ENCODE measurements around the gene USP16. TPM values are rescaled to one million over a fixed set of nuclear protein-coding genes. Genes with fewer than 3 reads are reported as not detected.
"Not testable (repeated sequence)": the region's sequence is repeated elsewhere in the genome, so short reads cannot be mapped to it uniquely, and the experiment has no call there.

USP16 gene
- 50.6 TPM for total RNA-seq
- 45.3 TPM for polyA plus RNA-seq
- long read RNA-seq, donor 1, result 0 reads
- long read RNA-seq, donor 2, partial matches to known transcripts, result 738 of 774 reads
- long read RNA-seq, donor 2, other reads (novel, unspliced or antisense), result 30 of 774 reads
- long read RNA-seq, donor 3, partial matches to known transcripts, result 6 of 8 reads
- long read RNA-seq, donor 3, other reads (novel, unspliced or antisense), result 0 of 8 reads
- long read RNA-seq, donor 4, partial matches to known transcripts, result 0 of 1 reads
- long read RNA-seq, donor 4, other reads (novel, unspliced or antisense), result 0 of 1 reads
- long read RNA-seq, donor 5, partial matches to known transcripts, result 7 of 12 reads
- long read RNA-seq, donor 5, other reads (novel, unspliced or antisense), result 0 of 12 reads
- long read RNA-seq, donor 6, partial matches to known transcripts, result 0 of 4 reads
- long read RNA-seq, donor 6, other reads (novel, unspliced or antisense), result 0 of 4 reads
- long read RNA-seq, donor 7, transcript USP16-204 (18 exons, 2,963 nt), result major isoform, 5 of 14 reads
- long read RNA-seq, donor 7, partial matches to known transcripts, result 6 of 14 reads
- long read RNA-seq, donor 7, other reads (novel, unspliced or antisense), result 0 of 14 reads
- long read RNA-seq, donor 8, partial matches to known transcripts, result 0 of 3 reads
- long read RNA-seq, donor 8, other reads (novel, unspliced or antisense), result 0 of 3 reads
- long read RNA-seq, donor 9, partial matches to known transcripts, result 0 of 4 reads
- long read RNA-seq, donor 9, other reads (novel, unspliced or antisense), result 0 of 4 reads
- long read RNA-seq, donor 10, result 0 reads

DNA sequence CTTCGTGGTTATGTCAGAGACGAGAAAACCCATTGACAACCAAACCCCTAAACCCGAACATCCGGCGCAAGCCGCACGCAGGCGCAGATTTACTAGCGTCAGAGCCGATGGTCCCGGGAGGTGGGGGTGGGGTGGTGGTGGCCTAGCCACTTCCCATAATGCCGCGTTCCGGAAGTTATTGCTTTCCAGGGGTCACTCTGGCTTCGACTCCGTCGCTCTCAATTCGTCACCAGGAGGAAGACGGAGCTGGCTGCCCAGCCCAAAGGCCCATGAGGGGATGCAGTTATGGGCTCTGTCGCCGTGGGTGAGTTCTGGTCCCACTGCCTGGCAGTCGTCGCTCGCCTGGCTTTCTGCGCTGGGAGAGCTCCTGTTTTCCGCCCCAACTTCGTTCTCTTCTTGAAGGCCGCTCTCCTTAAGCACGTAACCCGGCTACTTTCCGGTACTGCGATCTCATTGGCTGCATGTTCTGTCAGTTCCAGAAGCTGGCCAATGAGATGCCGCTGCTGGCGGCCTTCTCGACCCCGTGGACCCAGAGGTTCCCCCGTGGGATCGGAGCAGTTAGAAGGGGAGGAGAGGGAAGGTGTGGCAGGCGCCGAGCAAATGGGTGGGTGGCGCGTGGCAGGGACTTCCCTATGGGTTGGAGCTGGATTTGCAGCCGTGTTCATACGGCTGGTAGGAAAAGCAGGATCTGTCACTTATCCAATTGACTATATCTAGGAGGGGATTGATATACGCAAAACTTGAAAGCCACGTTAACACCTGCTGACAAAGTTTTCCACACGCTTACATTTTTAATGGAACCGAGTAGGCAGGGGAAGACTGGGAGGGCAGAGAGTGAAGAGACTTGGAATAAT, at the start of gene USP16:
Gene USP16, plus strand, starts transcription at position 195 of the 854 bp plus-strand sequence. CDS start 3,246 bp downstream, outside the sequence.
- Histone ChIP-seq H3K27me3 (ENCODE audit: control insufficient read depth in 2 of 2, insufficient read depth in 1 of 2, low read length in 1 of 2) (no peaks in the 10 kb centered on the region), H3K9me3 (ENCODE audit: control insufficient read depth in 2 of 2, insufficient read depth in 1 of 2, low read length in 1 of 2) (peaks cover 0 to 3% of the 10 kb centered on the region in 2 donors), H3K4me1 (ENCODE audit: control insufficient read depth in 2 of 2, insufficient read depth in 2 of 2, low read length in 2 of 2) (peaks cover 7 to 20% of the 10 kb centered on the region in 2 donors), H3K27ac (ENCODE audit: low read depth in 1 of 2, low read length in 1 of 2) (peak within 1 kb of the TSS; percentile 97 to 100), H3K4me3 (ENCODE audit: low read length in 2 of 2) (peak within 1 kb of the TSS; percentile 76 to 77), H3K36me3 (ENCODE audit: control insufficient read depth in 2 of 2, insufficient read depth in 2 of 2, low read length in 1 of 2) (peaks cover 4 to 6% of the 10 kb centered on the region in 2 donors)
- peak; percentile 97 to 100 (median 98) for DNase-seq (ENCODE audit: low read depth in 6 of 9, low spot score in 9 of 9)
- under 1% methylated on average over 48 of the region's 48 CpGs for WGBS

DNA sequence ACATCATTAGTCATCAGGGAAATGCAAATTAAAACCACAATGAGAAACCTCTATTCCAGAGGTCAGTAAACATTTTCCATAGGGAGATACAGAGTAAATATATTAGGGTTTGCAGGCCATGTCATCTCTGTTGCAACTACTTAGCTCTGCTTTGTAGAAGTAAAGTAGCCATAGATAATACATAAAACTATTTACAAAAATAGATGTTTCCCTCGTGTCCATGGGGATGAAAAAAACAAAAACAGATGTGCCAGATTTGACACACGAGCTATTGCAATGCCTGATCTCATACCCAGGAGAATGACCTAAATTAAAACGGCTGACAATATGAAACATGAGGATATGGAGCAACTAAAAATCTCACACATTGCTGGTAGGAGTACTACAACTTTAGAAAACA, 49.1 kb upstream of the USP16 start:
- Histone ChIP-seq H3K9me3 (ENCODE audit: control insufficient read depth in 2 of 2, insufficient read depth in 1 of 2, low read length in 1 of 2) (no peaks in the 10 kb centered on the region), H3K27ac (ENCODE audit: low read depth in 1 of 2, low read length in 1 of 2) (no peak overlapping the region), H3K27me3 (ENCODE audit: control insufficient read depth in 2 of 2, insufficient read depth in 1 of 2, low read length in 1 of 2) (no peaks in the 10 kb centered on the region), H3K4me1 (ENCODE audit: control insufficient read depth in 2 of 2, insufficient read depth in 2 of 2, low read length in 2 of 2) (no peaks in the 10 kb centered on the region), H3K36me3 (ENCODE audit: control insufficient read depth in 2 of 2, insufficient read depth in 2 of 2, low read length in 1 of 2) (peaks cover 19 to 42% of the 10 kb centered on the region in 2 donors), H3K4me3 (ENCODE audit: low read length in 2 of 2) (no peak overlapping the region)
- WGBS, result 96% methylated on average over 3 of the region's 3 CpGs
- DNase-seq (ENCODE audit: low read depth in 6 of 9, low spot score in 9 of 9), result no peak

DNA sequence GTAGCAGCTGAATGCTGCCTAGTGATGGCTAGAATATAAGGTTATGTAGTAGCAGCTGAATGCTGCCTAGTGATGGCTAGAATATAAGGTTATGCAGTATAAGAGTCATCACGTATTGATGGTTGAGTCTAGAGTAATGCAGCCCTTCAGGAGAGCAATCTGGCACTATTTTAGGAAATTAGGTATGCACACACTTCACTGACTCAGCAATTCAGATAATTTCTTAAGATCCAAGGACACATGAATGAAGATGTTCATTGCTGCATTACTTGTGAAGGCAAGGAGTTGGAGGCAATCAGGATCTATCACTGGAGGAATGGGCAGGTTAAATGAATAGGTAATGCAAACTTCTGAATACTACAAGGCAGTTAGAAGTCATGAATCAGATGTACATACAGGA, 45.4 kb upstream of the USP16 start:
- 100% methylated on average over 1 of the region's 1 CpG for WGBS
- no peak overlapping the region for H3K4me3 ChIP-seq (ENCODE audit: low read length in 2 of 2)
- no peaks in the 10 kb centered on the region for H3K27me3 ChIP-seq (ENCODE audit: control insufficient read depth in 2 of 2, insufficient read depth in 1 of 2, low read length in 1 of 2)
- peaks cover 34 to 61% of the 10 kb centered on the region in 2 donors for H3K36me3 ChIP-seq (ENCODE audit: control insufficient read depth in 2 of 2, insufficient read depth in 2 of 2, low read length in 1 of 2)
- no peaks in the 10 kb centered on the region for H3K9me3 ChIP-seq (ENCODE audit: control insufficient read depth in 2 of 2, insufficient read depth in 1 of 2, low read length in 1 of 2)
- H3K27ac ChIP-seq (ENCODE audit: low read depth in 1 of 2, low read length in 1 of 2), result no peak overlapping the region
- no peaks in the 10 kb centered on the region for H3K4me1 ChIP-seq (ENCODE audit: control insufficient read depth in 2 of 2, insufficient read depth in 2 of 2, low read length in 2 of 2)
- no peak for DNase-seq (ENCODE audit: low read depth in 6 of 9, low spot score in 9 of 9)

DNA sequence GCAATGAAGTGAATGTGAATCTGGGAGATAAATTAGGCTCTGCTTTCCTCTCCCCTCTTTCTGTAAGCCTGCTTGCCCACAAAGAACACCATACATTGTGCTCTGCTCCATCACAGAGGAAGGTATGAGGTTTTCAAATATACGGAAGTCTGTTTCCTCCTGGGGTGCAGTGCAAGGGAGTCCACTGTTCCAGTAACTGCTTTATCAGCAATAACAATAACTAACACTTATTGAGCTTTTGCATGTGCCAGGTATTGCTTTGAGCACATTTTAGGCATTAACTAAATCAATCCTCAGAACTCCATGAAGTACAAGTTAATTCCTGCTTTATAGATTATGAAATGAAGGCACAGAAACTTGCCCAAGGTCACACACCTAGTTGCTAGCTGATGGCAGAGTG, 41.8 kb upstream of the USP16 start:
- Histone ChIP-seq H3K36me3 (ENCODE audit: control insufficient read depth in 2 of 2, insufficient read depth in 2 of 2, low read length in 1 of 2) (peaks cover 30 to 51% of the 10 kb centered on the region in 2 donors), H3K4me3 (ENCODE audit: low read length in 2 of 2) (no peak overlapping the region), H3K27me3 (ENCODE audit: control insufficient read depth in 2 of 2, insufficient read depth in 1 of 2, low read length in 1 of 2) (no peaks in the 10 kb centered on the region)

DNA sequence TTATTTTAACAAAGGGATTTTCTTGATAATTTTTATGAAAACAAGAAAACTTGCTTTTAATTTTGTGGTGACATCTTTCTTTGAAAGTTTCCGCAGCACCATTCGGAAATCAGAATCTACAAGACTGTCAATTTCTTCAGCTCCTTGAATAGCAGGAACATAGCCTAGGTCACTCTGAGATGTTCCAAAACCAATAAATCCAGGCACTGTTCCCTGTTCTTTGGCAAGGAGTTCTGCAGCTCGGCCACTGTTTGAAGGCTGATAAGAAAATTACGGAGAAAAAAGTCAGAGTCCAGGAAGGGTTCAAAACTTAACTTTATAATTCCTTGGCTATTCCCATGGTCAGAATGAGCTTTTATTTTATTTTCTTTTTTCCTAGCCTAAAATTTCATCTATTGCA, 37.8 kb upstream of the USP16 start:
- no peak for DNase-seq (ENCODE audit: low read depth in 6 of 9, low spot score in 9 of 9)
- Histone ChIP-seq H3K27me3 (ENCODE audit: control insufficient read depth in 2 of 2, insufficient read depth in 1 of 2, low read length in 1 of 2) (no peaks in the 10 kb centered on the region), H3K9me3 (ENCODE audit: control insufficient read depth in 2 of 2, insufficient read depth in 1 of 2, low read length in 1 of 2) (no peaks in the 10 kb centered on the region), H3K36me3 (ENCODE audit: control insufficient read depth in 2 of 2, insufficient read depth in 2 of 2, low read length in 1 of 2) (peaks cover 21 to 37% of the 10 kb centered on the region in 2 donors), H3K27ac (ENCODE audit: low read depth in 1 of 2, low read length in 1 of 2) (no peak overlapping the region), H3K4me1 (ENCODE audit: control insufficient read depth in 2 of 2, insufficient read depth in 2 of 2, low read length in 2 of 2) (peaks cover 0 to 5% of the 10 kb centered on the region in 2 donors), H3K4me3 (ENCODE audit: low read length in 2 of 2) (no peak overlapping the region)
- 98% methylated on average over 4 of the region's 4 CpGs for WGBS

More for the DNA sequence above, 41.8 kb upstream of the USP16 start:
- Histone ChIP-seq H3K27ac (ENCODE audit: low read depth in 1 of 2, low read length in 1 of 2) (no peak overlapping the region), H3K4me1 (ENCODE audit: control insufficient read depth in 2 of 2, insufficient read depth in 2 of 2, low read length in 2 of 2) (no peaks in the 10 kb centered on the region), H3K9me3 (ENCODE audit: control insufficient read depth in 2 of 2, insufficient read depth in 1 of 2, low read length in 1 of 2) (no peaks in the 10 kb centered on the region)
- WGBS, result 88% methylated on average over 1 of the region's 1 CpG
- DNase-seq (ENCODE audit: low read depth in 6 of 9, low spot score in 9 of 9), result no peak

DNA sequence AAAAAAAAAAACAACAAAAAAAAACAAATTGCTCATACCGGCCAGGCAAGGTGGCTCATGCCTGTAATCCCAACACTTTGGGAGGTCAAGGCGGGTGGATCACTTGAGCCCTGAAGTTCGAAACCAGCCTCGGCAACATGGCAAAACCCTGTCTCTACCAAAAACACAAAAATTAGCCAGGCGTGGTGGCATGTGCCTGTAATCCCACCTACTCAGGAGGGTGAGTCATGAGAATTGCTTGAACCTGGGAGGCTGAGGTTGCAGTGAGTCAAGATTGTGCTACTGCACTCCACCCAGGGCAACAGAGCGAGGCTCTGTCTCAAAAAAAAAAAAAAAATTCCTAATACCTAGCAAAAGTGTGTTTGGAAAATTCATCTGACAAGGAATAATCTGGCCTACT, 36.3 kb upstream of the USP16 start:
- not testable (repeated sequence) for H3K27ac ChIP-seq (ENCODE audit: low read depth in 1 of 2, low read length in 1 of 2); DNase-seq (ENCODE audit: low read depth in 6 of 9, low spot score in 9 of 9); H3K9me3 ChIP-seq (ENCODE audit: control insufficient read depth in 2 of 2, insufficient read depth in 1 of 2, low read length in 1 of 2); H3K4me1 ChIP-seq (ENCODE audit: control insufficient read depth in 2 of 2, insufficient read depth in 2 of 2, low read length in 2 of 2); H3K4me3 ChIP-seq (ENCODE audit: low read length in 2 of 2); H3K27me3 ChIP-seq (ENCODE audit: control insufficient read depth in 2 of 2, insufficient read depth in 1 of 2, low read length in 1 of 2)
- WGBS, result 98% methylated on average over 6 of the region's 6 CpGs
- H3K36me3 ChIP-seq (ENCODE audit: control insufficient read depth in 2 of 2, insufficient read depth in 2 of 2, low read length in 1 of 2), result peaks cover 8 to 23% of the 10 kb centered on the region in 2 donors

DNA sequence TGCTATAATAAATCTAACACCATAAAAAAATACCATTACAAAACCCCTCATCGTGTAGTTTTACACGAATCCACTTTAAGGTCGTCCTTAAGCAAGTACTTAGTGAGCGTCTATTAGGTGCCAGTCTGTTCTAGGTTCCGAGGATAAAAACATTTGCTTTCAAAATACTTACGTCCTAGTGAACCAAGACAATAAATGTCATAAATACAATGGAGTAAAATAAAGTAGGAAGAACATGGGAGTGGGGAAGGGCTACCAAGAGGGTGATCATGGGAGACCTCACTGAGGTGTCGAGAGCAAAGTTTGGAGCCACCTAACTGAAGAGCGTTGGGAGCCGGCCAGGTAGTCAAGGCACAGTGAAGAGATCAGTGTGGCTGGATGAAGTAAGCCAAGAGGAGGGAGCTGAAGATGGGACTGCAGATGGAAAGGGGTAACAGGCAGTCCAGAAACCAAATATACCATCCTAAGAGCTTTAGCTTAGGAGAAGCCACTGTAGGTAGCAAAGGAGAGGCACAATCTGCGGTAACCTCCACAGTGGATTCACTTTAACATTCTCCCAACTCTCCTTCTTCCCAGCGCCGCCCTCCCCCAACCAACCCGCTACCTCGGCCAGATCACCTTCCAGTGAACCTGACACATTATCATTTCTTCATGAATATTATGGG, 32.5 kb upstream of the USP16 start:
- peak in 3 of 9 donors; percentile 3 to 17 (median 7) for DNase-seq (ENCODE audit: low read depth in 6 of 9, low spot score in 9 of 9)
- H3K4me1 ChIP-seq (ENCODE audit: control insufficient read depth in 2 of 2, insufficient read depth in 2 of 2, low read length in 2 of 2), result peaks cover 4 to 8% of the 10 kb centered on the region in 2 donors
- 6% methylated on average over 14 of the region's 14 CpGs for WGBS

DNA sequence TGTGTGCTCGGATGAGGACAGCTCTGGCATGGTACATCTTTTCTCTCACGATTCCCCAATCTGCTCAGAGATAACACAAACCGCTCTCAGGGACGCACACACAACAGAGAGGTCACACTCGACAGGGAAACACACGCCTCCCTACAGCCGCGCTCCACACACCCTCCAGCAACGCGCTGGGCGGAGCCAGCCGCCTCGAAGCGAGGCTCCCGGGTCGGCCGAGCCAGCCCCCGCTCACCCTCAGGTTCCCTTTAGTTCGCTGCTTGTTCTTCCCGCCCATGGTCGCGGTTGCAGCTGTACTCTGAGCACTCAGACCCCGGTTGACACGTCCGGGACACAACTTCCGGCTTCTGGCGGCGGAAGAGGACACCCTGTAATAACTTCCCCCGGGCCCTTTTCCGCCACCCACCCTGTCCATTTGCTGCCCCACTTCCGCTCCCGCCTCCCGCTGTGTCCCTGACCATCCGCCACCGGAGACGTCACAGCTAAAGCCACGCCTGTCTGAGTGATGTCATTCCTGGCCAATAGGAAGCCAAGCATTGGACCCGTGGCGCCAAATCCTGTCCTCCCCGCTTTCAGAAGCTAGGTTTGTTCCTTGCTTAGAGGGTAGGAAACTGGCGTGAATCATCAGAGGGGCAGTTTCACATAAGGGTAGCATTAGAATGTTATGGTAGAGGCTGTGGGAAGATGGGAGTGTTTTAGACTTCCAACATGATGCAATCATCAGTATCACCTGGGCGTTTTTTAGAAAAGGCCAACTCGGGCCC, 31.8 kb upstream of the USP16 start, which contains the start of gene LTN1:
Gene LTN1, minus strand, starts transcription at position 352 of the 767 bp plus-strand sequence. Its CDS starts 72 bp downstream, at position 280.
- Histone ChIP-seq H3K4me3 (ENCODE audit: low read length in 2 of 2) (peak within 1 kb of the TSS; percentile 58 to 80), H3K9me3 (ENCODE audit: control insufficient read depth in 2 of 2, insufficient read depth in 1 of 2, low read length in 1 of 2) (no peaks in the 10 kb centered on the region), H3K27ac (ENCODE audit: low read depth in 1 of 2, low read length in 1 of 2) (peak within 1 kb of the TSS; percentile 90 to 92), H3K27me3 (ENCODE audit: control insufficient read depth in 2 of 2, insufficient read depth in 1 of 2, low read length in 1 of 2) (no peaks in the 10 kb centered on the region), H3K4me1 (ENCODE audit: control insufficient read depth in 2 of 2, insufficient read depth in 2 of 2, low read length in 2 of 2) (peaks cover 4 to 8% of the 10 kb centered on the region in 2 donors), H3K36me3 (ENCODE audit: control insufficient read depth in 2 of 2, insufficient read depth in 2 of 2, low read length in 1 of 2) (peaks cover 0 to 2% of the 10 kb centered on the region in 2 donors)
- peak; percentile 97 to 100 (median 98) for DNase-seq (ENCODE audit: low read depth in 6 of 9, low spot score in 9 of 9)
- WGBS, result 1% methylated on average over 43 of the region's 43 CpGs

More for the DNA sequence above, 32.5 kb upstream of the USP16 start:
- Histone ChIP-seq H3K9me3 (ENCODE audit: control insufficient read depth in 2 of 2, insufficient read depth in 1 of 2, low read length in 1 of 2) (no peaks in the 10 kb centered on the region), H3K36me3 (ENCODE audit: control insufficient read depth in 2 of 2, insufficient read depth in 2 of 2, low read length in 1 of 2) (peaks cover 0 to 2% of the 10 kb centered on the region in 2 donors), H3K27ac (ENCODE audit: low read depth in 1 of 2, low read length in 1 of 2) (peak overlapping the region; percentile 90 to 92), H3K4me3 (ENCODE audit: low read length in 2 of 2) (peak overlapping the region; percentile 58 to 80), H3K27me3 (ENCODE audit: control insufficient read depth in 2 of 2, insufficient read depth in 1 of 2, low read length in 1 of 2) (no peaks in the 10 kb centered on the region)

All from thymus (tissue), 14 donors.